ENCODE results near the gene SGSM2.

SGSM2 gene

DNA sequence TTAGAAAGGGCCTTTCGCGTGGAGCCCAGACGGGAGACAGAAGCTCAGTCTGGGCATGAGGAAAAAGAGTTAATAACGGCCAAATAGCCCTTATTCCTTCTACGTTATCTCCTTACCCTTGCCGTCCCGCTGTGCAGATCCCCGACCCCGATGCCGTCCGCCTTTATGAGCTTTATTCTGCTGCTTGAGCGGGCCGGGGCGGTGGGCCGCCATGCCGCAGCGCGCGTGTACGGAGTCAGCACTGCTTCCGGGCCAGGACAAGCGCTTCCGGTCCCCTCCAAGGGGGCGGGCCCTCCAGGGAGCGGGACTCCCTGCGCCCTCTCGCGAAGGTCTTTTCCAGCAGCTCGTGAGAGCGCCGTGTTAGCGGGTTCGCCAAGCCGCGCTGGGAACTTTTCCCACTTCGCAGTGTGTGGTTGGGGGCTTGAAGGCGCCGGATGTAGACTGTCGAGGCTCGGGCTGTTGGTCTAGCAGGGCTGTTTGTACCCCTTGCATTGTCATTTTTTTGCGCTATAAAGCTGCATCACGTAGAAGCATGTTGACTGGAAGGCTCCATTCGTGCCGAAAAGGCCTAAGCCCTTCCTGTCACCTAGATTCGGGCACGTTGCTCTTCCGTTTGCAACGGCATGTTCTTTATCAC, 968 bp upstream of the SGSM2 start, which contains the start of gene TSR1:
TSR1 (minus strand) TSS at position 243 of the 637 bp plus-strand sequence; CDS start at position 213, 30 bp downstream.
- TF ChIP-seq, protein P1, sequence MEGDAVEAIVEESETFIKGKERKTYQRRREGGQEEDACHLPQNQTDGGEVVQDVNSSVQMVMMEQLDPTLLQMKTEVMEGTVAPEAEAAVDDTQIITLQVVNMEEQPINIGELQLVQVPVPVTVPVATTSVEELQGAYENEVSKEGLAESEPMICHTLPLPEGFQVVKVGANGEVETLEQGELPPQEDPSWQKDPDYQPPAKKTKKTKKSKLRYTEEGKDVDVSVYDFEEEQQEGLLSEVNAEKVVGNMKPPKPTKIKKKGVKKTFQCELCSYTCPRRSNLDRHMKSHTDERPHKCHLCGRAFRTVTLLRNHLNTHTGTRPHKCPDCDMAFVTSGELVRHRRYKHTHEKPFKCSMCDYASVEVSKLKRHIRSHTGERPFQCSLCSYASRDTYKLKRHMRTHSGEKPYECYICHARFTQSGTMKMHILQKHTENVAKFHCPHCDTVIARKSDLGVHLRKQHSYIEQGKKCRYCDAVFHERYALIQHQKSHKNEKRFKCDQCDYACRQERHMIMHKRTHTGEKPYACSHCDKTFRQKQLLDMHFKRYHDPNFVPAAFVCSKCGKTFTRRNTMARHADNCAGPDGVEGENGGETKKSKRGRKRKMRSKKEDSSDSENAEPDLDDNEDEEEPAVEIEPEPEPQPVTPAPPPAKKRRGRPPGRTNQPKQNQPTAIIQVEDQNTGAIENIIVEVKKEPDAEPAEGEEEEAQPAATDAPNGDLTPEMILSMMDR (IDR thresholded peaks at IDR 0.05; ENCODE audit: low read depth, low read length, missing control alignments) = peak; percentile 4
- H3K4me3 ChIP-seq (ENCODE audit: low read depth, low read length) = peak within 1 kb of the TSS; percentile 93
- in situ Hi-C loops (cut with HindIII; ENCODE audit: low sequenced_read_pairs) = no loop called here

DNA sequence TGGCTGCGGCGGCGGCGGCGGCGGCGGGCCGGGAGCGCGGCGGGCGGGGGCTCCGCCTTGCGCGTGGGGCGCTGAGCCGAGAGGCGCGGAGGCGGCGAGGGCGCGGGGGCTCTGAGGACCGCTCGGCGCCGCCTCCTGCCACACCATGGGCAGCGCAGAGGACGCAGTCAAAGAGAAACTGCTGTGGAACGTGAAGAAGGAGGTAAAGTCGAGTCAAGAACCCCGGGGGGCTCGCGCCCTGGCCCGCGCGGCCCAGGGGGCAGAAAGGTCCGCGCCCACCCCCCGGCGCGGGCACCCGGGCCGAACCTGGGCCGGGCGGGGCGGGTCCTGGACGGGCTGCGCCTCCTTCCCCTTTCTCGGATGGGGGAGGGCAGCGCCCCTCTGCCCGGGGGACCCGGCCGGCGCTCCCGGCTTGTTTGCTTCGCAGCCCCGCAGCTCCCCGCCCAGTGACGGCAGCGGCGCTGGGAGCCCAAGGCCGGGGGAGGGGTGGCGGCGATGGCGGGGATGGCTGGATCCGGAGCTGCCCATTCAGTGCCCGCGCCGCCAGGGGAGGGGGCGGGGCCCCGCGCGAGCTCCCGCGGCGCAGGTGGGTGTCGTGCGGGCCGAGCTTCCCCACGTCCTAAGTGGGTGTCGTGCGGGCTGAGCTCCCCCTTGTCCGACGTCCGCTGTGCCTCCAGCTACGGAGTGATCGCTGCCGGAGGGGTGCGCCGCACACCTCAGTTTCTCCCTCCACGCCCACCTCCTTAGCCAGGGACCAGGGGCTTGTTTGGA, 428 bp downstream of the SGSM2 start:
- DNase-seq (ENCODE audit: low read depth) = no peak
- peak overlapping the region; percentile 93 for H3K4me3 ChIP-seq (ENCODE audit: low read depth, low read length)
- TF ChIP-seq, protein P1 (IDR thresholded peaks at IDR 0.05; ENCODE audit: low read depth, low read length, missing control alignments) = no peak
- in situ Hi-C loops (cut with HindIII; ENCODE audit: low sequenced_read_pairs) = no loop called here

More for the DNA sequence above, 968 bp upstream of the SGSM2 start, which contains the start of gene TSR1:
- DNase-seq (ENCODE audit: low read depth) = peak; percentile 80

DNA sequence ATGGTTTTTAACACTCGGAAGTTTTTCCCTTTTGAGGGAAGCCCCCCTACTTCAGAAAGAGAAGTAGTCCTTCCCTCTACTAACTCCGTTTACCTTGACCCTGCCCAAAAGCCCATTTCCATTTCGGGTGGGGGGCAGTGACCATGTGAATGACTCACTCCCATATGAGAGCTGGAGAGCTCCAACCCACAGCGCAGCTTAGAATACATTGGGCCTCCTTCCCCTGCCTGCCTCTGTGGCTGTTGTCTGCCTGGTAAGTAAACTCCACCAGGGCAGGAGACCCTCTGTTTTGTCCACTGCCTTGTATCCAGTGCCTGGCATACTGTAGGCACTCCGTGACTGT, 985 bp downstream of the SGSM2 start:
- no peak for DNase-seq (ENCODE audit: low read depth)
- in situ Hi-C loops (cut with HindIII; ENCODE audit: low sequenced_read_pairs) = no loop called here
- peak overlapping the region; percentile 93 for H3K4me3 ChIP-seq (ENCODE audit: low read depth, low read length)
- TF ChIP-seq, protein P1 (IDR thresholded peaks at IDR 0.05; ENCODE audit: low read depth, low read length, missing control alignments) = no peak

DNA sequence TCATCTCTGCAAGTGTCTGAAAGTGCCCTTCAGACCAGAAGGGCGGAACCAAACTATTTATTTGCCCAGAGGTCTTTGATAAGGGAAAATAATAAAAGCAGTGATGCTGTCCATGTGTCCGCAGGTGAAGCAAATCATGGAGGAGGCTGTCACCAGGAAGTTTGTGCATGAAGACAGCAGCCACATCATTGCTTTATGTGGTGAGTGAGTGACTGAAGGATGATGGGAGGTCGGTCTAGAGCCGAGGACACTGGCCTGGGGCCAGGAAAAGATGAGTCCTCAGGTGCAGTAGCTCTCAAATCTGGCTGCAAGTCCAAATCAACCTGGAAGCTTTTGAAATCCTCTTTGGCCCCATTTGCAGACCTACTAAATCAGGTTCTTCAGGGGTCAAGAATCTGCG, 6.1 kb downstream of the SGSM2 start:
- no peak for DNase-seq (ENCODE audit: low read depth)
- no peak overlapping the region for H3K4me3 ChIP-seq (ENCODE audit: low read depth, low read length)
- in situ Hi-C loops (cut with HindIII; ENCODE audit: low sequenced_read_pairs) = no loop called here
- TF ChIP-seq, protein P1 (IDR thresholded peaks at IDR 0.05; ENCODE audit: low read depth, low read length, missing control alignments) = no peak

DNA sequence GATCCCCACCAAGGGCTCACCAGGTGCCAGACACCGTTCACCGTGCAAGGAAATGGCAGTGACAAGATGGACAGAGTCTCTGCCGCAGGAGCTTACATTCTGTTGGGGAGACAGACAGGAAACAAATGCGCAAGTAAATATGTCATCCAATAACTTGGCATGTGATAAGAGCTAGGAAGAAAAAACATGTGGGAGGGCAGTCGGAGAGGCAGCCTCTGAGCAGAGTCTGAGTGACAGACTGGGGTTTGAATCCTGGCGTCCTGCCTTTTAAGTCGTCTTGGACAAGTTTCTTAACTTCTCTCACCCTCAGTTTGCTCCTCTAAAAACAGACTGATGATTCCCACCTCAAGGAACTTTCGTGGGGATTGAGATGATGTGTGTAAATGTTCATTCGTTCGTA, 7.2 kb downstream of the SGSM2 start:
- no peak for DNase-seq (ENCODE audit: low read depth)
- in situ Hi-C loops (cut with HindIII; ENCODE audit: low sequenced_read_pairs) = no loop called here
- H3K4me3 ChIP-seq (ENCODE audit: low read depth, low read length) = no peak overlapping the region
- TF ChIP-seq, protein P1 (IDR thresholded peaks at IDR 0.05; ENCODE audit: low read depth, low read length, missing control alignments) = no peak

DNA sequence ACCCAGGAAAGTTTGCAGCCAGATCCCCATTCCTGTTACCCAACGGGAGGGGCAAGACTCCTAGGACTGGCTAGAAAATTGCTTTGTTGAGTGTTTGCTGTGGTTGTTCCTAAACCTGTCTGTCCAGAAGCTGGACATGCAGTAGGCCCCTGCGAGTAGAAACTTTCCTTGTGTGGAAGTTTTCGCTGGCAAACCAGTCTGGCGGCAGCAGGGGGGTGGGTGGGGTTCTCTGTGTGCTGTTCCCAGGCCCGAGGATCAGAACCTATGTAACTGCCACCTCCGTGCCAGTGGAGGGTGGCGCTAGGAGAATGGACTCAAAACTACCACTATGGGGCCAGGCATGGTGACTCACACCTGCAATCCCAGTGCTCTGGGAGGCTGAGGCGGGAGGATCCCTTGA, 9.2 kb downstream of the SGSM2 start:
- DNase-seq (ENCODE audit: low read depth) = no peak
- no peak overlapping the region for H3K4me3 ChIP-seq (ENCODE audit: low read depth, low read length)
- TF ChIP-seq, protein P1 (IDR thresholded peaks at IDR 0.05; ENCODE audit: low read depth, low read length, missing control alignments) = no peak
- in situ Hi-C loops (cut with HindIII; ENCODE audit: low sequenced_read_pairs) = no loop called here
